HCT116 (cell line): ENCODE measurements around the gene HOXD10. TPM values are rescaled to one million over a fixed set of nuclear protein-coding genes. Genes with fewer than 3 reads are reported as not detected.

Source experiments
- ATAC-seq: fragments of 200-7000 bp; cut with Tn5 transposase; 2 replicates; pipeline ENCODE4 v1.9.1; 2020; ENCODE audit warnings: mild to moderate bottlenecking, moderate library complexity
- BruUV-seq: library from RNA; stranded (reverse); fragments of 400-500 nt; replicated peaks from 2 replicates; lab custom pipeline; 2021; lab: Mats Ljungman, UMichigan
- CTCF ChIA-PET: fragments of 300-600 bp; sonication (Branson Sonifier 250); formaldehyde crosslinking; loops from one replicate; lab custom pipeline; 2021; ENCODE audit warnings: antibody characterized with exemption; lab: Charles Lee
- POLR2A ChIA-PET: fragments of 300-600, 350-600 bp; sonication (Branson Sonifier 250); formaldehyde crosslinking; loops from one replicate; lab custom pipeline; 2021; ENCODE audit warnings: antibody characterized with exemption; lab: Charles Lee
- RAD21 ChIA-PET, 2 experiments: fragments of 300-600 bp; sonication (Branson Sonifier 250); formaldehyde crosslinking; loops; one replicate each; lab custom pipeline; 2023; ENCODE audit warnings: low total read pairs in 2 of 2; ENCODE audit not compliant: uncharacterized antibody in 2 of 2, unreplicated experiment in 2 of 2, low non-redundant PET in 1 of 2; lab: Charles Lee
- DNase-seq: peaks from one replicate; pipeline ENCODE4 v3.0.0-alpha.2; 2010; ENCODE audit warnings: low read depth, low spot score
- H2AFZ ChIP-seq: fragments of 200-600 bp; shearing (Covaris generic), sonication (generic); 2 replicates; pipeline ENCODE4 v1.6.1; 2017; ENCODE audit warnings: low read depth, mixed run types, mixed read lengths, antibody characterized with exemption, low read length; ENCODE audit not compliant: poor library complexity, severe bottlenecking
- H3K27ac ChIP-seq: 2 replicates; pipeline ENCODE4 v1.5.1; 2012; ENCODE audit warnings: low read depth, low read length
- H3K27me3 ChIP-seq: fragments of 200-600 bp; sonication (generic); 2 replicates; pipeline ENCODE4 v1.6.1; 2016; ENCODE audit warnings: mixed run types, low read length, mixed read lengths; ENCODE audit not compliant: insufficient read depth
- H3K36me3 ChIP-seq, 2 experiments: fragments of 200-500 bp in 1 of 2; fragments of 200-600 bp in 1 of 2; sonication (Bioruptor generic) in 1 of 2; sonication (generic) in 1 of 2; 2 replicates each; pipeline versions ENCODE4 v1.5.1 to v1.6.1; 2014 to 2016; ENCODE audit warnings: low read length in 2 of 2, inconsistent platforms in 1 of 2, mixed read lengths in 1 of 2, mixed run types in 1 of 2; ENCODE audit not compliant: insufficient read depth in 2 of 2, control insufficient read depth in 1 of 2
- H3K4me1 ChIP-seq, 2 experiments: fragments of 200-600 bp in 1 of 2; sonication (generic) in 1 of 2; 2 replicates each; pipeline versions ENCODE4 v1.5.1 to v1.6.1; 2012 to 2017; ENCODE audit warnings: low read length in 2 of 2, inconsistent platforms in 1 of 2, mild to moderate bottlenecking in 1 of 2, mixed read lengths in 1 of 2, mixed run types in 1 of 2, moderate library complexity in 1 of 2; ENCODE audit not compliant: insufficient read depth in 2 of 2, control insufficient read depth in 1 of 2
- H3K4me2 ChIP-seq: fragments of 200-600 bp; sonication (generic); 2 replicates; pipeline ENCODE4 v1.6.1; 2017; ENCODE audit warnings: mixed run types, low read length, mixed read lengths
- H3K4me3 ChIP-seq, 2 experiments: fragments of 200-600 bp in 1 of 2; sonication (generic) in 1 of 2; replicated peaks in 1 of 2; 2 replicates each; pipeline ENCODE4 v1.5.1; 2011 to 2016; ENCODE audit warnings: low read length in 2 of 2, control low read depth in 1 of 2, low read depth in 1 of 2, mild to moderate bottlenecking in 1 of 2, mixed read lengths in 1 of 2, mixed run types in 1 of 2
- H3K79me2 ChIP-seq: fragments of 200-600 bp; sonication (generic); 2 replicates; pipeline ENCODE4 v1.6.1; 2017; ENCODE audit warnings: mild to moderate bottlenecking, mixed run types, low read length, moderate library complexity, mixed read lengths; ENCODE audit not compliant: insufficient read depth
- H3K9ac ChIP-seq: fragments of 200-600 bp; sonication (generic); 2 replicates; pipeline ENCODE4 v1.6.1; 2016; ENCODE audit warnings: low read length, mixed read lengths
- H3K9me2 ChIP-seq: fragments of 200-600 bp; sonication (generic), shearing (Covaris generic); 2 replicates; pipeline ENCODE4 v1.6.1; 2017; ENCODE audit warnings: mixed run types, mild to moderate bottlenecking, moderate library complexity; ENCODE audit not compliant: insufficient read depth
- H3K9me3 ChIP-seq, 2 experiments: fragments of 200-500 bp in 1 of 2; fragments of 200-600 bp in 1 of 2; sonication (Bioruptor generic) in 1 of 2; sonication (generic) in 1 of 2; 2 replicates each; pipeline ENCODE4 v1.6.1; 2014 to 2017; ENCODE audit warnings: low read length in 2 of 2, mixed read lengths in 2 of 2, inconsistent platforms in 1 of 2, low read depth in 1 of 2, mild to moderate bottlenecking in 1 of 2, mixed run types in 1 of 2, moderate library complexity in 1 of 2; ENCODE audit not compliant: control insufficient read depth in 1 of 2, insufficient read depth in 1 of 2
- H4K20me1 ChIP-seq: fragments of 200-600 bp; sonication (generic), shearing (Covaris generic); 2 replicates; pipeline ENCODE4 v1.6.1; 2017; ENCODE audit warnings: mixed run types, mild to moderate bottlenecking, moderate library complexity; ENCODE audit not compliant: insufficient read depth
- ATF3 ChIP-seq: IDR thresholded peaks from 2 replicates; pipeline ENCODE4 v1.6.1; 2012
- CBX3 ChIP-seq: IDR thresholded peaks from 2 replicates; pipeline ENCODE4 v1.6.1; 2012; ENCODE audit warnings: low read depth
- CEBPB ChIP-seq: IDR thresholded peaks from 2 replicates; pipeline ENCODE4 v1.6.1; 2012; ENCODE audit warnings: low read depth
- FOSL1 ChIP-seq: IDR thresholded peaks from 2 replicates; pipeline ENCODE4 v1.6.1; 2012; ENCODE audit warnings: low read depth
- JUND ChIP-seq: IDR thresholded peaks from 2 replicates; pipeline ENCODE4 v1.6.1; 2012
- POLR2A ChIP-seq: IDR thresholded peaks from 2 replicates; pipeline ENCODE4 v1.7.0; 2011; ENCODE audit warnings: borderline replicate concordance; ENCODE audit not compliant: insufficient read depth, insufficient read length; ENCODE audit errors: extremely low read depth
- SP1 ChIP-seq: IDR thresholded peaks from 2 replicates; pipeline ENCODE4 v1.6.1; 2012; ENCODE audit warnings: low read depth
- SRF ChIP-seq: IDR thresholded peaks from 2 replicates; pipeline ENCODE4 v1.6.1; 2012; ENCODE audit warnings: low read depth
- YY1 ChIP-seq: IDR thresholded peaks from 2 replicates; pipeline ENCODE4 v1.6.1; 2011; ENCODE audit warnings: low read length, low read depth, moderate library complexity, mild to moderate bottlenecking; ENCODE audit not compliant: insufficient replicate concordance; ENCODE audit errors: extremely low read depth
- ZBTB33 ChIP-seq: IDR thresholded peaks from 2 replicates; pipeline ENCODE4 v1.6.1; 2011; ENCODE audit warnings: mild to moderate bottlenecking, low read length, moderate library complexity; ENCODE audit not compliant: insufficient replicate concordance; ENCODE audit errors: extremely low read depth
- ZFX ChIP-seq: fragments of 450-650 bp; IDR thresholded peaks from 2 replicates; pipeline ENCODE4 v1.6.1; 2017
- ZNF274 ChIP-seq: fragments of 200-500 bp; sonication (Bioruptor generic); IDR thresholded peaks from 2 replicates; pipeline ENCODE4 v1.6.1; 2014; ENCODE audit warnings: mild to moderate bottlenecking, low read depth, low read length, inconsistent platforms
- intact Hi-C: fragments of 100-400 bp; cut with micrococcal nuclease; formaldehyde crosslinking; loops from 2 replicates; pipeline ENCODE4 v1.10.0; 2022
- total RNA-seq: library from RNA; stranded (reverse); gene quantifications from one replicate; pipeline ENCODE4 v1.2.1, GENCODE V29; 2021; ENCODE audit not compliant: unreplicated experiment

Gene HOXD10
- total RNA-seq, 1 experiment from 2014 or later: not detected

- H4K20me1 ChIP-seq: no peaks in the 10 kb centered on the region
- ATAC-seq (no peak), DNase-seq (no peak)
- no peak overlapping the region for H2AFZ ChIP-seq
- TF ChIP-seq CEBPB (no peak), ZBTB33 (no peak), CBX3 (no peak), YY1 (no peak), SP1 (no peak), SRF (no peak), ATF3 (no peak), ZNF274 (no peak), FOSL1 (no peak), ZFX (no peak), JUND (no peak), POLR2A (no peak)
- ChIA-PET CTCF (no interaction called here), POLR2A (interaction anchor here (0.6 kb wide), 1 partner anchor 702 kb away, joined by 3 read pairs; no protein-coding TSS in a partner anchor), RAD21 (no interaction called here)
- intact Hi-C loops: no loop called here
- no peaks in the 10 kb centered on the region for H3K27me3 ChIP-seq
- H3K9me2 ChIP-seq: no peaks in the 10 kb centered on the region
- no peaks in the 10 kb centered on the region for H3K9me3 ChIP-seq
- H3K36me3 ChIP-seq: no peaks in the 10 kb centered on the region
- no peaks in the 10 kb centered on the region for H3K79me2 ChIP-seq
- no peaks in the 10 kb centered on the region for H3K4me1 ChIP-seq
- H3K4me2 ChIP-seq: no peak overlapping the region
- no peak overlapping the region for H3K4me3 ChIP-seq
- no peak overlapping the region for H3K9ac ChIP-seq
- H3K27ac ChIP-seq: no peak overlapping the region
- no TSS peak for BruUV-seq
Measured at GRCh38 chr2:176075481-176075880, 41.1 kb upstream of the HOXD10 start.
